ENCODE measurements around the gene LCN9. TPM values are rescaled to one million over a fixed set of nuclear protein-coding genes. Genes with fewer than 3 reads are reported as not detected.

Gene LCN9
- total and polyA plus RNA-seq, 9 of the 15 experiments (the other 6 are each of a cell fraction or from before 2014, with no cell fraction given) = not detected

DNA sequence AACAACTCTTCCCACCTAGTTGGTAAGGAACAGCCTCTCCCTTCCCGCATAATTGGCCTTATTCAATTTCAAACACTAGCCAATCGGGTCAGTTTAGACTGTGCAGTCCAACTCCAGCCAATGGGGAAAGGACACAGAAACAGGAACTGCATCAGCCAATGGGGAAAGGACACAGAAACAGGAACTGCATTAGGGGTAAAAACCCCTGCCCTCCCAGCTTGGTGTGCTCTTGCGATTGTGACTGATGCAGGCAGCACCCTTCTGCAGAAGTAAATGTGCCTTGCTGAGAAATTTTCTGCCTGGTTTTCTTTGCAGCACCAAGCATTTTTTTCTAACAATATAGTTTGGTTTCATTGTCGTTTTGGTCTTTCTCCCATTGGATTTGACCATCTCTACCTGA is 15.2 kb upstream of the LCN9 start (continued):
- TF ChIP-seq, protein P1, sequence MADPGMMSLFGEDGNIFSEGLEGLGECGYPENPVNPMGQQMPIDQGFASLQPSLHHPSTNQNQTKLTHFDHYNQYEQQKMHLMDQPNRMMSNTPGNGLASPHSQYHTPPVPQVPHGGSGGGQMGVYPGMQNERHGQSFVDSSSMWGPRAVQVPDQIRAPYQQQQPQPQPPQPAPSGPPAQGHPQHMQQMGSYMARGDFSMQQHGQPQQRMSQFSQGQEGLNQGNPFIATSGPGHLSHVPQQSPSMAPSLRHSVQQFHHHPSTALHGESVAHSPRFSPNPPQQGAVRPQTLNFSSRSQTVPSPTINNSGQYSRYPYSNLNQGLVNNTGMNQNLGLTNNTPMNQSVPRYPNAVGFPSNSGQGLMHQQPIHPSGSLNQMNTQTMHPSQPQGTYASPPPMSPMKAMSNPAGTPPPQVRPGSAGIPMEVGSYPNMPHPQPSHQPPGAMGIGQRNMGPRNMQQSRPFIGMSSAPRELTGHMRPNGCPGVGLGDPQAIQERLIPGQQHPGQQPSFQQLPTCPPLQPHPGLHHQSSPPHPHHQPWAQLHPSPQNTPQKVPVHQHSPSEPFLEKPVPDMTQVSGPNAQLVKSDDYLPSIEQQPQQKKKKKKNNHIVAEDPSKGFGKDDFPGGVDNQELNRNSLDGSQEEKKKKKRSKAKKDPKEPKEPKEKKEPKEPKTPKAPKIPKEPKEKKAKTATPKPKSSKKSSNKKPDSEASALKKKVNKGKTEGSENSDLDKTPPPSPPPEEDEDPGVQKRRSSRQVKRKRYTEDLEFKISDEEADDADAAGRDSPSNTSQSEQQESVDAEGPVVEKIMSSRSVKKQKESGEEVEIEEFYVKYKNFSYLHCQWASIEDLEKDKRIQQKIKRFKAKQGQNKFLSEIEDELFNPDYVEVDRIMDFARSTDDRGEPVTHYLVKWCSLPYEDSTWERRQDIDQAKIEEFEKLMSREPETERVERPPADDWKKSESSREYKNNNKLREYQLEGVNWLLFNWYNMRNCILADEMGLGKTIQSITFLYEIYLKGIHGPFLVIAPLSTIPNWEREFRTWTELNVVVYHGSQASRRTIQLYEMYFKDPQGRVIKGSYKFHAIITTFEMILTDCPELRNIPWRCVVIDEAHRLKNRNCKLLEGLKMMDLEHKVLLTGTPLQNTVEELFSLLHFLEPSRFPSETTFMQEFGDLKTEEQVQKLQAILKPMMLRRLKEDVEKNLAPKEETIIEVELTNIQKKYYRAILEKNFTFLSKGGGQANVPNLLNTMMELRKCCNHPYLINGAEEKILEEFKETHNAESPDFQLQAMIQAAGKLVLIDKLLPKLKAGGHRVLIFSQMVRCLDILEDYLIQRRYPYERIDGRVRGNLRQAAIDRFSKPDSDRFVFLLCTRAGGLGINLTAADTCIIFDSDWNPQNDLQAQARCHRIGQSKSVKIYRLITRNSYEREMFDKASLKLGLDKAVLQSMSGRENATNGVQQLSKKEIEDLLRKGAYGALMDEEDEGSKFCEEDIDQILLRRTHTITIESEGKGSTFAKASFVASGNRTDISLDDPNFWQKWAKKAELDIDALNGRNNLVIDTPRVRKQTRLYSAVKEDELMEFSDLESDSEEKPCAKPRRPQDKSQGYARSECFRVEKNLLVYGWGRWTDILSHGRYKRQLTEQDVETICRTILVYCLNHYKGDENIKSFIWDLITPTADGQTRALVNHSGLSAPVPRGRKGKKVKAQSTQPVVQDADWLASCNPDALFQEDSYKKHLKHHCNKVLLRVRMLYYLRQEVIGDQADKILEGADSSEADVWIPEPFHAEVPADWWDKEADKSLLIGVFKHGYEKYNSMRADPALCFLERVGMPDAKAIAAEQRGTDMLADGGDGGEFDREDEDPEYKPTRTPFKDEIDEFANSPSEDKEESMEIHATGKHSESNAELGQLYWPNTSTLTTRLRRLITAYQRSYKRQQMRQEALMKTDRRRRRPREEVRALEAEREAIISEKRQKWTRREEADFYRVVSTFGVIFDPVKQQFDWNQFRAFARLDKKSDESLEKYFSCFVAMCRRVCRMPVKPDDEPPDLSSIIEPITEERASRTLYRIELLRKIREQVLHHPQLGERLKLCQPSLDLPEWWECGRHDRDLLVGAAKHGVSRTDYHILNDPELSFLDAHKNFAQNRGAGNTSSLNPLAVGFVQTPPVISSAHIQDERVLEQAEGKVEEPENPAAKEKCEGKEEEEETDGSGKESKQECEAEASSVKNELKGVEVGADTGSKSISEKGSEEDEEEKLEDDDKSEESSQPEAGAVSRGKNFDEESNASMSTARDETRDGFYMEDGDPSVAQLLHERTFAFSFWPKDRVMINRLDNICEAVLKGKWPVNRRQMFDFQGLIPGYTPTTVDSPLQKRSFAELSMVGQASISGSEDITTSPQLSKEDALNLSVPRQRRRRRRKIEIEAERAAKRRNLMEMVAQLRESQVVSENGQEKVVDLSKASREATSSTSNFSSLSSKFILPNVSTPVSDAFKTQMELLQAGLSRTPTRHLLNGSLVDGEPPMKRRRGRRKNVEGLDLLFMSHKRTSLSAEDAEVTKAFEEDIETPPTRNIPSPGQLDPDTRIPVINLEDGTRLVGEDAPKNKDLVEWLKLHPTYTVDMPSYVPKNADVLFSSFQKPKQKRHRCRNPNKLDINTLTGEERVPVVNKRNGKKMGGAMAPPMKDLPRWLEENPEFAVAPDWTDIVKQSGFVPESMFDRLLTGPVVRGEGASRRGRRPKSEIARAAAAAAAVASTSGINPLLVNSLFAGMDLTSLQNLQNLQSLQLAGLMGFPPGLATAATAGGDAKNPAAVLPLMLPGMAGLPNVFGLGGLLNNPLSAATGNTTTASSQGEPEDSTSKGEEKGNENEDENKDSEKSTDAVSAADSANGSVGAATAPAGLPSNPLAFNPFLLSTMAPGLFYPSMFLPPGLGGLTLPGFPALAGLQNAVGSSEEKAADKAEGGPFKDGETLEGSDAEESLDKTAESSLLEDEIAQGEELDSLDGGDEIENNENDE (IDR thresholded peaks at IDR 0.05; ENCODE audit: low read depth, low read length) = no peak
- TF ChIP-seq PHF8 (IDR thresholded peaks at IDR 0.05; ENCODE audit: borderline replicate concordance, low read length) (no peak), CBX5 (IDR thresholded peaks at IDR 0.05; ENCODE audit: borderline replicate concordance, low read depth) (peak; percentile 92; the same call in 1 of the 2 replicates), CBX3 (IDR thresholded peaks at IDR 0.05; ENCODE audit: borderline replicate concordance in 1 of 2, low read length in 2 of 2) (peak in 1 of 2 experiments; percentile 95; a peak in 2 of 3 replicates), STAG1 (CRISPR knock-in tag; IDR thresholded peaks at IDR 0.05; ENCODE audit: borderline replicate concordance) (no peak), ZKSCAN3 (CRISPR knock-in tag; IDR thresholded peaks at IDR 0.05) (no peak), ZNF41 (CRISPR knock-in tag; conservative IDR thresholded peaks at IDR 0.05) (no peak)
- TF ChIP-seq, protein P2, sequence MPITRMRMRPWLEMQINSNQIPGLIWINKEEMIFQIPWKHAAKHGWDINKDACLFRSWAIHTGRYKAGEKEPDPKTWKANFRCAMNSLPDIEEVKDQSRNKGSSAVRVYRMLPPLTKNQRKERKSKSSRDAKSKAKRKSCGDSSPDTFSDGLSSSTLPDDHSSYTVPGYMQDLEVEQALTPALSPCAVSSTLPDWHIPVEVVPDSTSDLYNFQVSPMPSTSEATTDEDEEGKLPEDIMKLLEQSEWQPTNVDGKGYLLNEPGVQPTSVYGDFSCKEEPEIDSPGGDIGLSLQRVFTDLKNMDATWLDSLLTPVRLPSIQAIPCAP (CRISPR knock-in tag; IDR thresholded peaks at IDR 0.05; ENCODE audit: borderline replicate concordance) = no peak
- TF ChIP-seq, protein P3, sequence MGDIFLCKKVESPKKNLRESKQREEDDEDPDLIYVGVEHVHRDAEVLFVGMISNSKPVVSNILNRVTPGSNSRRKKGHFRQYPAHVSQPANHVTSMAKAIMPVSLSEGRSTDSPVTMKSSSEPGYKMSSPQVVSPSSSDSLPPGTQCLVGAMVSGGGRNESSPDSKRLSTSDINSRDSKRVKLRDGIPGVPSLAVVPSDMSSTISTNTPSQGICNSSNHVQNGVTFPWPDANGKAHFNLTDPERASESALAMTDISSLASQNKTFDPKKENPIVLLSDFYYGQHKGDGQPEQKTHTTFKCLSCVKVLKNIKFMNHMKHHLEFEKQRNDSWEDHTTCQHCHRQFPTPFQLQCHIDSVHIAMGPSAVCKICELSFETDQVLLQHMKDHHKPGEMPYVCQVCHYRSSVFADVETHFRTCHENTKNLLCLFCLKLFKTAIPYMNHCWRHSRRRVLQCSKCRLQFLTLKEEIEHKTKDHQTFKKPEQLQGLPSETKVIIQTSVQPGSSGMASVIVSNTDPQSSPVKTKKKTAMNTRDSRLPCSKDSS (IDR thresholded peaks at IDR 0.05; ENCODE audit: low read depth, partially characterized antibody) = peak; percentile 93
- TF ChIP-seq, protein P4, sequence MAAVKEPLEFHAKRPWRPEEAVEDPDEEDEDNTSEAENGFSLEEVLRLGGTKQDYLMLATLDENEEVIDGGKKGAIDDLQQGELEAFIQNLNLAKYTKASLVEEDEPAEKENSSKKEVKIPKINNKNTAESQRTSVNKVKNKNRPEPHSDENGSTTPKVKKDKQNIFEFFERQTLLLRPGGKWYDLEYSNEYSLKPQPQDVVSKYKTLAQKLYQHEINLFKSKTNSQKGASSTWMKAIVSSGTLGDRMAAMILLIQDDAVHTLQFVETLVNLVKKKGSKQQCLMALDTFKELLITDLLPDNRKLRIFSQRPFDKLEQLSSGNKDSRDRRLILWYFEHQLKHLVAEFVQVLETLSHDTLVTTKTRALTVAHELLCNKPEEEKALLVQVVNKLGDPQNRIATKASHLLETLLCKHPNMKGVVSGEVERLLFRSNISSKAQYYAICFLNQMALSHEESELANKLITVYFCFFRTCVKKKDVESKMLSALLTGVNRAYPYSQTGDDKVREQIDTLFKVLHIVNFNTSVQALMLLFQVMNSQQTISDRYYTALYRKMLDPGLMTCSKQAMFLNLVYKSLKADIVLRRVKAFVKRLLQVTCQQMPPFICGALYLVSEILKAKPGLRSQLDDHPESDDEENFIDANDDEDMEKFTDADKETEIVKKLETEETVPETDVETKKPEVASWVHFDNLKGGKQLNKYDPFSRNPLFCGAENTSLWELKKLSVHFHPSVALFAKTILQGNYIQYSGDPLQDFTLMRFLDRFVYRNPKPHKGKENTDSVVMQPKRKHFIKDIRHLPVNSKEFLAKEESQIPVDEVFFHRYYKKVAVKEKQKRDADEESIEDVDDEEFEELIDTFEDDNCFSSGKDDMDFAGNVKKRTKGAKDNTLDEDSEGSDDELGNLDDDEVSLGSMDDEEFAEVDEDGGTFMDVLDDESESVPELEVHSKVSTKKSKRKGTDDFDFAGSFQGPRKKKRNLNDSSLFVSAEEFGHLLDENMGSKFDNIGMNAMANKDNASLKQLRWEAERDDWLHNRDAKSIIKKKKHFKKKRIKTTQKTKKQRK (IDR thresholded peaks at IDR 0.05; ENCODE audit: borderline replicate concordance, low read depth, low read length) = no peak

Measured in K562 (cell line).